GM10266 (cell line): Measurements from ENCODE around the gene SLC6A16.

Experiments used
- DNase-seq: peaks from one replicate; pipeline ENCODE4 v3.0.0; 2012; ENCODE audit errors: extremely low spot score
- CTCF ChIP-seq: IDR thresholded peaks from 2 replicates; pipeline ENCODE4 v1.5.1; 2012; ENCODE audit warnings: mild to moderate bottlenecking, low read depth; ENCODE audit not compliant: control insufficient read depth, insufficient read depth; ENCODE audit errors: missing control alignments

The SLC6A16 gene

GRCh38 chr19:49342291-49342721 is 17.3 kb upstream of the SLC6A16 start:
- DNase-seq = no peak
- TF ChIP-seq CTCF = no peak

GRCh38 chr19:49340865-49341718 is 16.1 kb upstream of the SLC6A16 start:
- no peak for TF ChIP-seq CTCF
- DNase-seq = no peak

- TF ChIP-seq CTCF = no peak
- peak; percentile 97 for DNase-seq
Observed at GRCh38 chr19:49340069-49340864, 15.3 kb upstream of the SLC6A16 start.

GRCh38 chr19:49339301-49340068 is 14.5 kb upstream of the SLC6A16 start:
- no peak for DNase-seq
- no peak for TF ChIP-seq CTCF

- DNase-seq = no peak
- TF ChIP-seq CTCF = no peak
Observed at GRCh38 chr19:49338691-49339300, 13.8 kb upstream of the SLC6A16 start.

- no peak for DNase-seq
Observed at GRCh38 chr19:49338023-49338677, 13.2 kb upstream of the SLC6A16 start.

More at GRCh38 chr19:49338023-49338677, 13.2 kb upstream of the SLC6A16 start:
- no peak for TF ChIP-seq CTCF
